ENCODE results near the gene GSTK1. TPM values are rescaled to one million over a fixed set of nuclear protein-coding genes. Genes with fewer than 3 reads are reported as not detected.

GSTK1 gene
- polyA plus RNA-seq, 1 of the 3 experiments (the other 2 are of a cell fraction): 299 TPM

- no peak overlapping the region for H3K4me3 ChIP-seq (ENCODE audit: low read depth in 2 of 2, low read length in 1 of 2)
- ChIA-PET CTCF (interaction anchor here (0.8 to 5.0 kb wide), 6 partner anchors 9 to 168 kb away, joined by 3 to 33 read pairs (median 4); no protein-coding TSS in a partner anchor), POLR2A (no interaction called here)
- H3K9me2 ChIP-seq: no peaks in the 10 kb centered on the region
- H3K9ac ChIP-seq: no peak overlapping the region
- H3K9me3 ChIP-seq: peaks cover 6% of the 10 kb centered on the region; the same call in 1 of the 2 replicates
- DNase-seq: no peak
- WGBS (ENCODE audit: low lambda C conversion rate): 52% methylated on average over 2 of the region's 2 CpGs
- no peak overlapping the region for H2AFZ ChIP-seq (ENCODE audit: low read depth)
- H3K4me2 ChIP-seq: no peak overlapping the region
- no peaks in the 10 kb centered on the region for H3K27me3 ChIP-seq (ENCODE audit: insufficient read depth)
- H3K4me1 ChIP-seq (ENCODE audit: control insufficient read depth in 1 of 2, insufficient read depth in 2 of 2, low read depth in 1 of 2, low read length in 1 of 2): peaks cover 0 to 3% of the 10 kb centered on the region in 2 experiments; a peak in 1 of 4 replicates
- no peaks in the 10 kb centered on the region for H4K20me1 ChIP-seq (ENCODE audit: insufficient read depth)
- H3F3A ChIP-seq (replicated peaks; ENCODE audit: insufficient read depth): no peaks in the 10 kb centered on the region
- H3K27ac ChIP-seq (ENCODE audit: low read depth in 2 of 2, low read length in 1 of 2): no peak overlapping the region
- no peaks in the 10 kb centered on the region for H3K79me2 ChIP-seq (ENCODE audit: insufficient read depth)
- no peaks in the 10 kb centered on the region for H3K36me3 ChIP-seq (replicated peaks in 1 of 2; ENCODE audit: control insufficient read depth in 1 of 2, insufficient read depth in 2 of 2, low read length in 1 of 2)
- no peak for TF ChIP-seq RCOR1 (IDR thresholded peaks at IDR 0.05; ENCODE audit: low read length)
- TF ChIP-seq POLR2AphosphoS5 (IDR thresholded peaks at IDR 0.05; ENCODE audit: low read depth, low read length): no peak
- no peak for TF ChIP-seq MEF2A (IDR thresholded peaks at IDR 0.05; ENCODE audit: borderline replicate concordance, low read depth)
- TF ChIP-seq RFX5 (IDR thresholded peaks at IDR 0.05; ENCODE audit: low read length): no peak
- no peak for TF ChIP-seq CTCF (IDR thresholded peaks at IDR 0.05)
- no peak for TF ChIP-seq TEAD4 (IDR thresholded peaks at IDR 0.05; ENCODE audit: borderline replicate concordance, insufficient read depth)
- TF ChIP-seq RXRA (IDR thresholded peaks at IDR 0.05; ENCODE audit: borderline replicate concordance, low read depth): no peak
- TF ChIP-seq SIN3A (IDR thresholded peaks at IDR 0.05; ENCODE audit: borderline replicate concordance, low read depth, low read length): no peak
- no peak for TF ChIP-seq FOSL2 (IDR thresholded peaks at IDR 0.05; ENCODE audit: borderline replicate concordance, low read depth)
- no peak for TF ChIP-seq USF1 (IDR thresholded peaks at IDR 0.05; ENCODE audit: borderline replicate concordance, low read depth)
- TF ChIP-seq CHD2 (IDR thresholded peaks at IDR 0.05; ENCODE audit: low read length, partially characterized antibody): no peak
- TF ChIP-seq RAD21 (IDR thresholded peaks at IDR 0.05; ENCODE audit: low read length): no peak
- no peak for TF ChIP-seq MXI1 (IDR thresholded peaks at IDR 0.05; ENCODE audit: low read depth, low read length)
- TF ChIP-seq IRF3 (IDR thresholded peaks at IDR 0.05; ENCODE audit: low read depth, low read length): no peak
- TF ChIP-seq, protein P1, sequence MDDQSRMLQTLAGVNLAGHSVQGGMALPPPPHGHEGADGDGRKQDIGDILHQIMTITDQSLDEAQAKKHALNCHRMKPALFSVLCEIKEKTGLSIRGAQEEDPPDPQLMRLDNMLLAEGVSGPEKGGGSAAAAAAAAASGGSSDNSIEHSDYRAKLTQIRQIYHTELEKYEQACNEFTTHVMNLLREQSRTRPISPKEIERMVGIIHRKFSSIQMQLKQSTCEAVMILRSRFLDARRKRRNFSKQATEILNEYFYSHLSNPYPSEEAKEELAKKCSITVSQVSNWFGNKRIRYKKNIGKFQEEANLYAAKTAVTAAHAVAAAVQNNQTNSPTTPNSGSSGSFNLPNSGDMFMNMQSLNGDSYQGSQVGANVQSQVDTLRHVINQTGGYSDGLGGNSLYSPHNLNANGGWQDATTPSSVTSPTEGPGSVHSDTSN (IDR thresholded peaks at IDR 0.05): no peak
- TF ChIP-seq JUND (IDR thresholded peaks at IDR 0.05): no peak
- no peak for TF ChIP-seq EP300 (IDR thresholded peaks at IDR 0.05; ENCODE audit: borderline replicate concordance in 1 of 2, low read depth in 1 of 2, low read length in 1 of 2)
- no peak for TF ChIP-seq SMC3 (IDR thresholded peaks at IDR 0.05; ENCODE audit: low read depth, low read length)
- TF ChIP-seq EZH2phosphoT487 (IDR thresholded peaks at IDR 0.05; ENCODE audit: borderline replicate concordance, low read depth): no peak
These were observed 14.4 kb upstream of the GSTK1 start for GRCh38 chr7:143248761-143249354.
